Stimulated activated memory B cell treated with anti-CD40 and anti-IgM and Interleukin-4, amounts not matched to agents 10 μg/mL and 1 μg/mL and 100 μg/mL, for 72 hours (primary cell): ENCODE data around the gene KBTBD3.

ENCODE experiments used
- ATAC-seq: fragments of 150-1000 bp; cut with Tn5 transposase; 2 replicates; pipeline ENCODE4 v1.10.0; 2021
- H3K27ac Mint-ChIP-seq: one replicate; pipeline ENCODE4 v1.8.0; 2022; ENCODE audit warnings: mild to moderate bottlenecking, mixed read lengths
- H3K27me3 Mint-ChIP-seq: one replicate; pipeline ENCODE4 v1.8.0; 2022; ENCODE audit warnings: mixed read lengths
- H3K36me3 Mint-ChIP-seq: one replicate; pipeline ENCODE4 v1.8.0; 2022; ENCODE audit warnings: mixed read lengths
- H3K4me1 Mint-ChIP-seq: one replicate; pipeline ENCODE4 v1.8.0; 2022; ENCODE audit warnings: mixed read lengths
- H3K4me3 Mint-ChIP-seq: one replicate; pipeline ENCODE4 v1.8.0; 2022; ENCODE audit warnings: mild to moderate bottlenecking, moderate library complexity, mixed read lengths
- H3K9me3 Mint-ChIP-seq: one replicate; pipeline ENCODE4 v1.8.0; 2022; ENCODE audit warnings: mixed read lengths

Gene KBTBD3

GRCh38 chr11:106076919-106077608 is at the start of gene KBTBD3:
Gene KBTBD3, minus strand, starts transcription at chr11:106077347. Its CDS starts 18,250 bp downstream, at chr11:106059097.
- Mint-ChIP-seq H3K27ac (peak within 1 kb of the TSS; percentile 84), H3K9me3 (no peaks in the 10 kb centered on the region), H3K4me3 (peak within 1 kb of the TSS; percentile 96), H3K4me1 (peaks cover 51% of the 10 kb centered on the region), H3K36me3 (peaks cover 10% of the 10 kb centered on the region), H3K27me3 (no peaks in the 10 kb centered on the region)
- ATAC-seq, result peak; percentile 99

DNA sequence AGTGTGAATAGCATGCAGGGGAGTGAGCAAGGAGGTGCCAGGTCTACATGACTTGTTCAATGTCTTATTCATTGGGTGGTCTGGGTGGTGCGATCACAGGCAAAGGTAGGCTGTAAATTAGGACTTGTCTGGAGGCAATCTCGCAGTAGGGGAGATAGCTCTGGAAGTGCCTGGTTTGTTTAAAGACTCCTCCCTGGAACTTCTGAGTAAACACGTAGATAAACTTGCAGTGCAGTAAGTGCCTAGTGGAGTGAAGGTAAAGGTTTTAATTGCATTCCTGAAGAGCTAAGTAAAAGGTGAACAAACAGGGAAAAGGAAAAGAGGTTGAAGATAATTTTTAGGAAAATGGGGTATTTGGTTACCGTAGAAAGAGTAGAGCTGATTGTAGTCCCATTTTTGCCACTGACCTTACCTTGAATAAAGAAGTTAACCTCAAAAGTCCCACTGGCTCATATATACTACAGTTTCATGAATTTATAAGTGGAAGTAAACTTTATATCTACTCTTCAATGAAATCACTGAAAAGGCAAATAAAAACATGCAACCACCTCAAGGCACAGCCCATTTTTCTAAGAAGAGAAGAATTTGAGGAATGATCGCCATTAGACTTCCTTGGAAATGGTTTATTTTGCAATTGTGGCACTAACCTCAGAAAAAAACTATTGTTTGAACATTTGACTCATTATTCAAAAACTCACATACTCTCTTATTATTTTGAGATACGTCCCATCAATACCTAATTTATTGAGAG is 44.6 kb upstream of the KBTBD3 start:
- Mint-ChIP-seq H3K36me3 (no peaks in the 10 kb centered on the region), H3K4me3 (no peak overlapping the region), H3K4me1 (no peaks in the 10 kb centered on the region), H3K27me3 (peaks cover 30% of the 10 kb centered on the region), H3K9me3 (no peaks in the 10 kb centered on the region), H3K27ac (no peak overlapping the region)
- no peak for ATAC-seq

GRCh38 chr11:106105986-106106385 is 28.8 kb upstream of the KBTBD3 start:
- ATAC-seq, result no peak
- Mint-ChIP-seq H3K27me3 (no peaks in the 10 kb centered on the region), H3K27ac (no peak overlapping the region), H3K9me3 (peaks cover 4% of the 10 kb centered on the region), H3K4me1 (no peaks in the 10 kb centered on the region), H3K36me3 (no peaks in the 10 kb centered on the region), H3K4me3 (no peak overlapping the region)

DNA sequence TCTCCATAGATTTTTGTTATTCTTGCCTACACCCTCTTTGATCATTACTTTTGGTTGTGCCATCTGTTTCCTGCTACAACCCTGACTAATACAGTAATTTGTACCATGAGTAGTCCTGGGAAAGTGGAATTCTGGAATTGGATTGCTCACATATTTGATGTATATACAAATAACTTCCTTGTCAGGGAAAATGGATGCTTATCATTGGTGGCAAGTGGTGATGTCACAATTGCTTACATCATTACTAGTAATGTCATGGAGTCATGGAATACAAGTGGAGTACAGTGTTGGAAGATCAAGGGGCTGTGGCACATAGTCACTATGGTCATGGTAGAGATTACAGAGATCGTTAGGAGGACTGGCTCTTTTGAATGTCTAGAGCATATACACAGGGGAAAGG is 24.7 kb upstream of the KBTBD3 start:
- no peak overlapping the region for H3K27ac Mint-ChIP-seq
- H3K4me3 Mint-ChIP-seq, result no peak overlapping the region
- H3K36me3 Mint-ChIP-seq, result peaks cover 17% of the 10 kb centered on the region
- H3K4me1 Mint-ChIP-seq, result no peaks in the 10 kb centered on the region
- H3K9me3 Mint-ChIP-seq, result peaks cover 4% of the 10 kb centered on the region
- H3K27me3 Mint-ChIP-seq, result no peaks in the 10 kb centered on the region
- ATAC-seq, result no peak

DNA sequence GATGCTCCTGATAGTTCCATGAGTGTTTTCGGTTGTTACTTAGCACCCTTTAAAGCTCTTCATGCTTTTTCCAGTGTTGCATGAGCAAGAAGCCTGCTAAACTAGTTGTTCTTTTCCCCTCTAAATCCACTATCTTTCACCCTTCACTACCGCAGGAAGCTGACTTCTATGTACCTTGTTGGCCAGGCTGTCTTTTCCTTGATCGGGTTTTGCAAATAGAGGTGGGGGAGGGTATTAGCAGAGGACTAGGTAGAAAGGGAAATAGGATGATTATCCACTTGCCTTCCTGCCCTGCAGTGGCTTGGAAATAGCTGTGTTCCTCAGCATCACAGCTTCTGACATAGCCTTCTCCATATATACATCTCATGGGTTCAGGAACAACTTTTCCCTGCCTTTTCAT is 24.2 kb upstream of the KBTBD3 start:
- ATAC-seq, result no peak
- H3K9me3 Mint-ChIP-seq, result peaks cover 4% of the 10 kb centered on the region

GRCh38 chr11:106098893-106099553 is 21.9 kb upstream of the KBTBD3 start:
- H3K9me3 Mint-ChIP-seq, result peaks cover 4% of the 10 kb centered on the region
- no peaks in the 10 kb centered on the region for H3K4me1 Mint-ChIP-seq
- no peak overlapping the region for H3K27ac Mint-ChIP-seq
- ATAC-seq, result no peak
- H3K4me3 Mint-ChIP-seq, result no peak overlapping the region
- peaks cover 37% of the 10 kb centered on the region for H3K36me3 Mint-ChIP-seq
- no peaks in the 10 kb centered on the region for H3K27me3 Mint-ChIP-seq

More for the DNA sequence above, 24.2 kb upstream of the KBTBD3 start:
- H3K27me3 Mint-ChIP-seq, result no peaks in the 10 kb centered on the region
- no peak overlapping the region for H3K27ac Mint-ChIP-seq
- peaks cover 22% of the 10 kb centered on the region for H3K36me3 Mint-ChIP-seq
- no peak overlapping the region for H3K4me3 Mint-ChIP-seq
- no peaks in the 10 kb centered on the region for H3K4me1 Mint-ChIP-seq

- H3K9me3 Mint-ChIP-seq, result no peaks in the 10 kb centered on the region
- H3K4me3 Mint-ChIP-seq, result no peak overlapping the region
- no peaks in the 10 kb centered on the region for H3K27me3 Mint-ChIP-seq
- no peak for ATAC-seq
- peaks cover 18% of the 10 kb centered on the region for H3K4me1 Mint-ChIP-seq
- peaks cover 46% of the 10 kb centered on the region for H3K36me3 Mint-ChIP-seq
- H3K27ac Mint-ChIP-seq, result no peak overlapping the region
Measured at GRCh38 chr11:106092446-106092845, 15.3 kb upstream of the KBTBD3 start.

DNA sequence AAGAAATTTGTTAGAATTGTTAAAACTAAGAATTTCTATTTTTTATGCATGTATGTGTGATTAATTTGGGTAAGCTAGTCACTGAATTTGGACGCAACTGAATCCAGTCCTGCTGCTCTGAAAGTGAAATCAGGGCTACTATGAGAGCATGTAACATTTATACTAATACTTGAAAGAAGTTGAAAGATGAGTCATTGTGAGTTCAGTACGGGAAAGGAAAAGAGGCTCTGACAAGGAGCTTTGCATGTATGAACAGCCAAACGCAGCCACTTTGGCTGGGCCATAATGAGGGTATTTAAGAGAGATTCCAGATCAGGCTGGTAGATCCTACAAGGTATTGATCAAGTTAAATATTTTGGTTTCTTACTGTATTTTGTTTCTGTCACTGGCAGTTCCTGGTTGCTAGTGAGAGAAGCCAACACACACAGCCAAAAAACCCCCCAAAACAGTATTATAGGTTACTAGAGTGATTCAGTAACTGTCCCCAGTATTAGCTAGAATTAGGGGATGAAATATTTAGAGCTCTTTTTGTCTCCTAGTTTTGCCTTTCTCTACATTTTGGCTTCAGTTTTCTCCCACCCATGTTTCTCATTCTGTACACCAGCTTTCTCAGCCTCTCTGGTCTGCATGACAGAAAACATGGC is 14.5 kb upstream of the KBTBD3 start:
- no peaks in the 10 kb centered on the region for H3K27me3 Mint-ChIP-seq
- H3K27ac Mint-ChIP-seq, result no peak overlapping the region
- H3K36me3 Mint-ChIP-seq, result peaks cover 46% of the 10 kb centered on the region
- no peak for ATAC-seq
- H3K9me3 Mint-ChIP-seq, result no peaks in the 10 kb centered on the region
- H3K4me1 Mint-ChIP-seq, result peaks cover 24% of the 10 kb centered on the region
- no peak overlapping the region for H3K4me3 Mint-ChIP-seq

GRCh38 chr11:106088896-106089295 is 11.7 kb upstream of the KBTBD3 start:
- Mint-ChIP-seq H3K9me3 (no peaks in the 10 kb centered on the region), H3K27ac (no peak overlapping the region), H3K4me1 (peaks cover 35% of the 10 kb centered on the region), H3K36me3 (peaks cover 42% of the 10 kb centered on the region), H3K27me3 (no peaks in the 10 kb centered on the region), H3K4me3 (no peak overlapping the region)
- ATAC-seq, result no peak

- Mint-ChIP-seq H3K4me1 (peaks cover 38% of the 10 kb centered on the region), H3K27me3 (no peaks in the 10 kb centered on the region), H3K9me3 (no peaks in the 10 kb centered on the region), H3K27ac (no peak overlapping the region), H3K4me3 (no peak overlapping the region), H3K36me3 (peaks cover 45% of the 10 kb centered on the region)
- no peak for ATAC-seq
Measured at GRCh38 chr11:106087815-106088435, 10.8 kb upstream of the KBTBD3 start.

DNA sequence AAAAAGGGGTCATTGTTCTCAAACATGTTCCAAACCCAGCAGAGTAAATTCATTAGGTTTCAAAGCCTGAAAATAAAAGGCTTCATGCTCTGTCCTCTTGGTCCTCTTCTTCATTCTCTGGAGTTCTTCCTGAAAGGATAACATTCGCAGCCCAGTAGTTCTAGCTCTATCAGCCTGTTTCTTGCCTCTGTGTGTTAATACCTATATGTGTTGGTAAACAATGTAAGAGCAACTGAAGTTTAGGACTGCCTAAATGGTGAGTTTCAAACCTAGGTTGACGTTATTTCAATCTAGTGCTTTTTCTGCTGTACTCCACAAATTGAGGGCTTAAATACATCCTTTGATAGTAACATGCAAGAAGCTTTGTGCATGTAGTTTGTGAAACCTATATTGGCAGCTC is 9.7 kb upstream of the KBTBD3 start:
- peaks cover 45% of the 10 kb centered on the region for H3K36me3 Mint-ChIP-seq
- H3K27ac Mint-ChIP-seq, result no peak overlapping the region
- H3K4me1 Mint-ChIP-seq, result peaks cover 39% of the 10 kb centered on the region
- H3K4me3 Mint-ChIP-seq, result no peak overlapping the region
- no peaks in the 10 kb centered on the region for H3K9me3 Mint-ChIP-seq
- no peaks in the 10 kb centered on the region for H3K27me3 Mint-ChIP-seq
- no peak for ATAC-seq

DNA sequence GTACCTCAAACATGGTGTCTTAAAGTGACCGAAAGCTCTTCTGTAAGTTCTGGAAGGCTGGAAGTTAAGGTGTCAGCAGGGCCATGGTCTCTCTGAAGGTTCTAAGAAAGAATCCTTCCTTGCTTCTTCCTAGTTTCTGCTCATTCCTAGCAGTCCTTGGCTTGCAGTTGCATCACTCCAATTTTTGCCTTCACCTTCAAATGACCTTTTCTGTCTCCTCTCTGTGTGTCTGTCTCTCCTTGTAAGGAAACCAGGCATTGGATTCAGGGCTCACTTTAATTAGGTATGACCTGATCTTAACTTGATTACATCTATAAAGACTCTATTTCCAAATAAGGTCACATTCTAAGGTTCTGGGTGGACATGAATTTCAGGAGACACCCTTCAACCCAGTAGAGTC is 9.0 kb upstream of the KBTBD3 start:
- H3K9me3 Mint-ChIP-seq, result no peaks in the 10 kb centered on the region
- no peak for ATAC-seq
- H3K36me3 Mint-ChIP-seq, result peaks cover 42% of the 10 kb centered on the region
- no peaks in the 10 kb centered on the region for H3K27me3 Mint-ChIP-seq
- no peak overlapping the region for H3K27ac Mint-ChIP-seq
- no peak overlapping the region for H3K4me3 Mint-ChIP-seq
- H3K4me1 Mint-ChIP-seq, result peaks cover 38% of the 10 kb centered on the region

DNA sequence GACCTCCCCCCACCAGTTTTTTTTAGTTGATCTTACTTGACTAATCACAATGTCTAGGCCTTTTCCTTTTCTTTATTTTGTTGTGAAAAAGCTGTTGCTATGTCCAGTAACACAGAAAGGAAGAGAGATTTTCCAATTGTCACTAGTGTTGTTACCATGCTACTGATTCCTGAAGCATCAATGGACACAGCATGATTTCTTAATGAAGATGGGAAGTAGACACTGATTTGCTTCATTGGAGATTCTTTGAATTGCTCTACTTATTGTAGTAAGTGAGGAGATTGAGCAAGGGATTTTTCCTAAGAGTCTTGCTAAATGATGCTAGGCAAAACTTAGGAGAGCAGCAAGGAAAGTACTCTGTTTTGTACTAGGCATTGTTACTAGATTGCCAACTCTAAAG is 4.9 kb upstream of the KBTBD3 start:
- Mint-ChIP-seq H3K27me3 (no peaks in the 10 kb centered on the region), H3K9me3 (no peaks in the 10 kb centered on the region), H3K36me3 (peaks cover 42% of the 10 kb centered on the region), H3K4me3 (no peak overlapping the region), H3K4me1 (peaks cover 45% of the 10 kb centered on the region), H3K27ac (no peak overlapping the region)
- no peak for ATAC-seq

GRCh38 chr11:106077609-106078455 is 685 bp upstream of the KBTBD3 start, which contains the start of gene AASDHPPT:
Gene AASDHPPT, plus strand, starts transcription at chr11:106077662. Its CDS starts 49 bp downstream, at chr11:106077711.
- Mint-ChIP-seq H3K9me3 (no peaks in the 10 kb centered on the region), H3K27me3 (no peaks in the 10 kb centered on the region), H3K27ac (peak within 1 kb of the TSS; percentile 84), H3K36me3 (peaks cover 18% of the 10 kb centered on the region), H3K4me3 (peak within 1 kb of the TSS; percentile 96), H3K4me1 (peaks cover 54% of the 10 kb centered on the region)
- ATAC-seq, result peak; percentile 35
